ENCODE data around the gene GALNT6. TPM values are rescaled to one million over a fixed set of nuclear protein-coding genes. Genes with fewer than 3 reads are reported as not detected.

The GALNT6 gene
- total and polyA plus RNA-seq, 2 experiments from 2014 or later: 4.3 to 9.4 TPM

- no peaks in the 10 kb centered on the region for H4K20me1 ChIP-seq (ENCODE audit: insufficient read depth)
- DNase-seq: no peak
- no peaks in the 10 kb centered on the region for H3K27me3 ChIP-seq (replicated peaks; ENCODE audit: insufficient read depth)
- no peak overlapping the region for H3K27ac ChIP-seq
- in situ Hi-C loops (cut with MboI): no loop called here
- no peaks in the 10 kb centered on the region for H3K9me3 ChIP-seq (ENCODE audit: low read depth)
- TF ChIP-seq EZH2phosphoT487 (IDR thresholded peaks at IDR 0.05; ENCODE audit: insufficient read depth, low read depth): no peak
- TF ChIP-seq EZH2 (IDR thresholded peaks at IDR 0.05; ENCODE audit: insufficient read depth, poor library complexity, severe bottlenecking): no peak
- H2AFZ ChIP-seq: no peak overlapping the region
- H3F3A ChIP-seq (ENCODE audit: insufficient read depth): no peaks in the 10 kb centered on the region
- no peaks in the 10 kb centered on the region for H3K9me2 ChIP-seq (ENCODE audit: insufficient read depth)
- H3K9ac ChIP-seq: no peak overlapping the region
- H3K4me2 ChIP-seq (ENCODE audit: unreplicated experiment): no peak overlapping the region
- no peaks in the 10 kb centered on the region for H3K36me3 ChIP-seq (ENCODE audit: low read depth)
- WGBS, 2 experiments (ENCODE audit: low coverage in 1 of 2, low lambda C conversion rate in 2 of 2, missing lambda C conversion rate in 2 of 2): 91 to 100% methylated on average over 2 of the region's 2 CpGs
- H3K79me2 ChIP-seq (ENCODE audit: insufficient read depth): no peaks in the 10 kb centered on the region
- H3K4me3 ChIP-seq: no peak overlapping the region
- no peaks in the 10 kb centered on the region for H3K4me1 ChIP-seq (ENCODE audit: insufficient read depth)
These were observed 30.9 kb downstream of the GALNT6 start for GRCh38 chr12:51360315-51360714.

- in situ Hi-C loops (cut with MboI): no loop called here
- H3K4me1 ChIP-seq (ENCODE audit: insufficient read depth): no peaks in the 10 kb centered on the region
- no peaks in the 10 kb centered on the region for H3F3A ChIP-seq (ENCODE audit: insufficient read depth)
- TF ChIP-seq EZH2 (IDR thresholded peaks at IDR 0.05; ENCODE audit: insufficient read depth, poor library complexity, severe bottlenecking) (no peak), EZH2phosphoT487 (IDR thresholded peaks at IDR 0.05; ENCODE audit: insufficient read depth, low read depth) (no peak)
- no peak overlapping the region for H2AFZ ChIP-seq
- H3K4me3 ChIP-seq: no peak overlapping the region
- DNase-seq: peak; percentile 42
- no peaks in the 10 kb centered on the region for H3K9me2 ChIP-seq (ENCODE audit: insufficient read depth)
- no peaks in the 10 kb centered on the region for H3K27me3 ChIP-seq (replicated peaks; ENCODE audit: insufficient read depth)
- no peaks in the 10 kb centered on the region for H3K9me3 ChIP-seq (ENCODE audit: low read depth)
- H3K36me3 ChIP-seq (ENCODE audit: low read depth): no peaks in the 10 kb centered on the region
- H4K20me1 ChIP-seq (ENCODE audit: insufficient read depth): no peaks in the 10 kb centered on the region
- H3K79me2 ChIP-seq (ENCODE audit: insufficient read depth): no peaks in the 10 kb centered on the region
- H3K27ac ChIP-seq: no peak overlapping the region
- 53 to 56% methylated on average over 4 of the region's 4 CpGs for WGBS, 2 experiments (ENCODE audit: low coverage in 1 of 2, low lambda C conversion rate in 2 of 2, missing lambda C conversion rate in 2 of 2)
- no peak overlapping the region for H3K4me2 ChIP-seq (ENCODE audit: unreplicated experiment)
- no peak overlapping the region for H3K9ac ChIP-seq
These were observed 31.4 kb downstream of the GALNT6 start for GRCh38 chr12:51359851-51360250.

GRCh38 chr12:51358496-51358895, 32.7 kb downstream of the GALNT6 start:
- Histone ChIP-seq H3K79me2 (ENCODE audit: insufficient read depth) (no peaks in the 10 kb centered on the region), H3F3A (ENCODE audit: insufficient read depth) (no peaks in the 10 kb centered on the region), H3K9me2 (ENCODE audit: insufficient read depth) (no peaks in the 10 kb centered on the region), H3K9ac (no peak overlapping the region), H3K36me3 (ENCODE audit: low read depth) (no peaks in the 10 kb centered on the region), H3K9me3 (ENCODE audit: low read depth) (no peaks in the 10 kb centered on the region), H3K4me2 (ENCODE audit: unreplicated experiment) (no peak overlapping the region), H4K20me1 (ENCODE audit: insufficient read depth) (no peaks in the 10 kb centered on the region), H3K4me3 (no peak overlapping the region), H3K27ac (no peak overlapping the region), H3K27me3 (replicated peaks; ENCODE audit: insufficient read depth) (no peaks in the 10 kb centered on the region), H2AFZ (no peak overlapping the region), H3K4me1 (ENCODE audit: insufficient read depth) (no peaks in the 10 kb centered on the region)
- DNase-seq: no peak
- TF ChIP-seq EZH2phosphoT487 (IDR thresholded peaks at IDR 0.05; ENCODE audit: insufficient read depth, low read depth) (no peak), EZH2 (IDR thresholded peaks at IDR 0.05; ENCODE audit: insufficient read depth, poor library complexity, severe bottlenecking) (no peak)
- 94 to 96% methylated on average over 8 of the region's 8 CpGs for WGBS, 2 experiments (ENCODE audit: low coverage in 1 of 2, low lambda C conversion rate in 2 of 2, missing lambda C conversion rate in 2 of 2)
- in situ Hi-C loops (cut with MboI): no loop called here

GRCh38 chr12:51357374-51358047, 33.7 kb downstream of the GALNT6 start:
- H3K27me3 ChIP-seq (replicated peaks; ENCODE audit: insufficient read depth): no peaks in the 10 kb centered on the region
- no peak overlapping the region for H3K27ac ChIP-seq
- no peaks in the 10 kb centered on the region for H3K9me2 ChIP-seq (ENCODE audit: insufficient read depth)
- no peaks in the 10 kb centered on the region for H3K36me3 ChIP-seq (ENCODE audit: low read depth)
- 87 to 90% methylated on average over 10 of the region's 10 CpGs for WGBS, 2 experiments (ENCODE audit: low coverage in 1 of 2, low lambda C conversion rate in 2 of 2, missing lambda C conversion rate in 2 of 2)
- no peak for DNase-seq
- H3F3A ChIP-seq (ENCODE audit: insufficient read depth): no peaks in the 10 kb centered on the region
- in situ Hi-C loops (cut with MboI): no loop called here
- H3K4me3 ChIP-seq: no peak overlapping the region
- TF ChIP-seq EZH2phosphoT487 (IDR thresholded peaks at IDR 0.05; ENCODE audit: insufficient read depth, low read depth) (no peak), EZH2 (IDR thresholded peaks at IDR 0.05; ENCODE audit: insufficient read depth, poor library complexity, severe bottlenecking) (no peak)
- no peaks in the 10 kb centered on the region for H4K20me1 ChIP-seq (ENCODE audit: insufficient read depth)
- H3K4me1 ChIP-seq (ENCODE audit: insufficient read depth): no peaks in the 10 kb centered on the region
- no peak overlapping the region for H3K4me2 ChIP-seq (ENCODE audit: unreplicated experiment)
- H3K9ac ChIP-seq: no peak overlapping the region
- no peak overlapping the region for H2AFZ ChIP-seq
- no peaks in the 10 kb centered on the region for H3K79me2 ChIP-seq (ENCODE audit: insufficient read depth)
- no peaks in the 10 kb centered on the region for H3K9me3 ChIP-seq (ENCODE audit: low read depth)

All from GM23248 (cell line).